Measurements from ENCODE around the gene DGKQ. TPM values are rescaled to one million over a fixed set of nuclear protein-coding genes. Genes with fewer than 3 reads are reported as not detected.

Gene DGKQ
- polyA plus RNA-seq, 1 of the 3 experiments (the other 2 are of a cell fraction) = 10.9 TPM

- TF ChIP-seq TEAD4 (IDR thresholded peaks at IDR 0.05; ENCODE audit: borderline replicate concordance, insufficient read depth) = no peak
- TF ChIP-seq MXI1 (IDR thresholded peaks at IDR 0.05; ENCODE audit: low read depth, low read length) = no peak
- no peak for TF ChIP-seq IRF3 (IDR thresholded peaks at IDR 0.05; ENCODE audit: low read depth, low read length)
- no peak for TF ChIP-seq MEF2A (IDR thresholded peaks at IDR 0.05; ENCODE audit: borderline replicate concordance, low read depth)
- TF ChIP-seq TCF12 (IDR thresholded peaks at IDR 0.05) = no peak
- no peak for TF ChIP-seq TAF1 (IDR thresholded peaks at IDR 0.05; ENCODE audit: borderline replicate concordance, low read depth, low read length)
- TF ChIP-seq CTCF (IDR thresholded peaks at IDR 0.05) = no peak
- no peak for TF ChIP-seq USF1 (IDR thresholded peaks at IDR 0.05; ENCODE audit: borderline replicate concordance, low read depth)
- TF ChIP-seq JUND (IDR thresholded peaks at IDR 0.05) = no peak
- no peak for TF ChIP-seq FOXJ3 (CRISPR knock-in tag; IDR thresholded peaks at IDR 0.05)
- no peak for TF ChIP-seq GATA2 (CRISPR knock-in tag; IDR thresholded peaks at IDR 0.05)
- no peak for TF ChIP-seq SMC3 (IDR thresholded peaks at IDR 0.05; ENCODE audit: low read depth, low read length)
- TF ChIP-seq RXRA (IDR thresholded peaks at IDR 0.05; ENCODE audit: borderline replicate concordance, low read depth) = no peak
- no peak for TF ChIP-seq MAX (IDR thresholded peaks at IDR 0.05; ENCODE audit: low read depth)
- no peak overlapping the region for H3K4me2 ChIP-seq
- DNase-seq = peak; percentile 33
- no peaks in the 10 kb centered on the region for H3K27me3 ChIP-seq (ENCODE audit: insufficient read depth)
- no peak overlapping the region for H3K4me3 ChIP-seq (ENCODE audit: low read depth in 2 of 2, low read length in 1 of 2)
- no peaks in the 10 kb centered on the region for H3K4me1 ChIP-seq (ENCODE audit: control insufficient read depth in 1 of 2, insufficient read depth in 2 of 2, low read depth in 1 of 2, low read length in 1 of 2)
- H3K9ac ChIP-seq = no peak overlapping the region
- no peaks in the 10 kb centered on the region for H3K79me2 ChIP-seq (ENCODE audit: insufficient read depth)
- no peaks in the 10 kb centered on the region for H4K20me1 ChIP-seq (ENCODE audit: insufficient read depth)
- no peaks in the 10 kb centered on the region for H3K9me2 ChIP-seq
- no peak overlapping the region for H2AFZ ChIP-seq (ENCODE audit: low read depth)
- no peaks in the 10 kb centered on the region for H3F3A ChIP-seq (replicated peaks; ENCODE audit: insufficient read depth)
- CTCF ChIA-PET = no interaction called here
- H3K36me3 ChIP-seq (replicated peaks in 1 of 2; ENCODE audit: control insufficient read depth in 1 of 2, insufficient read depth in 2 of 2, low read length in 1 of 2) = no peaks in the 10 kb centered on the region
- 86% methylated on average over 9 of the region's 23 CpGs for WGBS (ENCODE audit: low lambda C conversion rate)
- no peaks in the 10 kb centered on the region for H3K9me3 ChIP-seq
- no peak overlapping the region for H3K27ac ChIP-seq (ENCODE audit: low read depth in 2 of 2, low read length in 1 of 2)
- POLR2A ChIA-PET = no interaction called here
Measured at GRCh38 chr4:951594-952468, 21.5 kb downstream of the DGKQ start.
